ENCODE data around the gene VOPP1. TPM values are rescaled to one million over a fixed set of nuclear protein-coding genes. Genes with fewer than 3 reads are reported as not detected.

The VOPP1 gene
- total RNA-seq, 1 experiment from 2014 or later: 30.3 TPM

DNA sequence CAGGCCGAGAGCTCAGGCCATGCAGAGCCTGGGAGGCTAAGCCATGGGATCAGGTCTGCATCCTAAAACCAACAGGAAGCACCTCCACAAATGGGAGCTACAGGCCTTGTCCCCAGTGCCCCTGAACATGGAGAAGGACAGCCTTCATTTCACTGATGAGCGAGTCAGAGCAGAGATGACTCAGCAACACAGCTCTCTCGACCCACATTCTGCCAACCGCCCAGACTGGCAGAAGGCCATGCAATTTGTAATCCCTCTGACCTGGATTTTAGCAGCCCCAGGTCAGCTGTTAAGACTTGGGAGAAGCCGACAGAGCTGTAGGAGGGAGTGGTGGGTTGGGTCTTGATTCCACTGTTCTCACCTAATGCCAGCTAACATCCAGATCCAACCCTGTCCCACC, 25.5 kb downstream of the VOPP1 start:
- Histone ChIP-seq H3K9me3 (ENCODE audit: control insufficient read depth in 1 of 2, insufficient read depth in 1 of 2, low read depth in 1 of 2, low read length in 2 of 2) (no peaks in the 10 kb centered on the region), H3K4me2 (ENCODE audit: low read length) (peak overlapping the region; percentile 65), H2AFZ (ENCODE audit: low read depth, low read length, poor library complexity, severe bottlenecking) (no peak overlapping the region), H3K9me2 (ENCODE audit: insufficient read depth) (no peaks in the 10 kb centered on the region), H3K36me3 (ENCODE audit: control insufficient read depth in 1 of 2, insufficient read depth in 2 of 2, low read length in 2 of 2) (no peaks in the 10 kb centered on the region), H3K79me2 (ENCODE audit: insufficient read depth, low read length) (peaks cover 22% of the 10 kb centered on the region; the same call in 1 of the 2 replicates), H3K27ac (ENCODE audit: low read depth, low read length) (peak overlapping the region; percentile 27; the same call in 1 of the 2 replicates), H3K4me3 (replicated peaks in 1 of 2; ENCODE audit: low read depth in 1 of 2, low read length in 2 of 2) (peak overlapping the region in 1 of 2 experiments; percentile 11; a peak in 1 of 4 replicates), H3K4me1 (ENCODE audit: control insufficient read depth in 1 of 2, insufficient read depth in 2 of 2, low read length in 2 of 2) (peaks cover 29 to 42% of the 10 kb centered on the region in 2 experiments), H3K9ac (ENCODE audit: low read length) (no peak overlapping the region), H3K27me3 (ENCODE audit: insufficient read depth, low read length) (no peaks in the 10 kb centered on the region), H4K20me1 (ENCODE audit: insufficient read depth) (no peaks in the 10 kb centered on the region)
- intact Hi-C loops (cut with micrococcal nuclease): no loop called here
- ChIA-PET POLR2A (interaction anchor here (0.9 kb wide), 1 partner anchor 12 kb away, joined by 3 read pairs; no protein-coding TSS in a partner anchor), CTCF (interaction anchor here (1.6 kb wide), 1 partner anchor 52 kb away, joined by 3 read pairs; no protein-coding TSS in a partner anchor), RAD21 (ENCODE audit: low non-redundant PET in 1 of 2, low total read pairs in 2 of 2, uncharacterized antibody in 2 of 2, unreplicated experiment in 2 of 2) (no interaction called here)
- ATAC-seq (peak; percentile 83), DNase-seq (ENCODE audit: low read depth, low spot score) (peak; percentile 51)
- BruUV-seq (replicated peaks): no TSS peak
- TF ChIP-seq CBX3 (IDR thresholded peaks at IDR 0.05; ENCODE audit: low read depth): peak; percentile 72; the same call in 1 of the 2 replicates
- TF ChIP-seq FOSL1 (IDR thresholded peaks at IDR 0.05; ENCODE audit: low read depth): peak; percentile 57
- peak; percentile 64 for TF ChIP-seq JUND (IDR thresholded peaks at IDR 0.05)
- TF ChIP-seq, protein P1, sequence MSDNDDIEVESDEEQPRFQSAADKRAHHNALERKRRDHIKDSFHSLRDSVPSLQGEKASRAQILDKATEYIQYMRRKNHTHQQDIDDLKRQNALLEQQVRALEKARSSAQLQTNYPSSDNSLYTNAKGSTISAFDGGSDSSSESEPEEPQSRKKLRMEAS (IDR thresholded peaks at IDR 0.05): peak; percentile 29; the same call in 1 of the 2 replicates
- TF ChIP-seq, protein P2, sequence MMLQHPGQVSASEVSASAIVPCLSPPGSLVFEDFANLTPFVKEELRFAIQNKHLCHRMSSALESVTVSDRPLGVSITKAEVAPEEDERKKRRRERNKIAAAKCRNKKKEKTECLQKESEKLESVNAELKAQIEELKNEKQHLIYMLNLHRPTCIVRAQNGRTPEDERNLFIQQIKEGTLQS (IDR thresholded peaks at IDR 0.05): no peak
- TF ChIP-seq, protein P3, sequence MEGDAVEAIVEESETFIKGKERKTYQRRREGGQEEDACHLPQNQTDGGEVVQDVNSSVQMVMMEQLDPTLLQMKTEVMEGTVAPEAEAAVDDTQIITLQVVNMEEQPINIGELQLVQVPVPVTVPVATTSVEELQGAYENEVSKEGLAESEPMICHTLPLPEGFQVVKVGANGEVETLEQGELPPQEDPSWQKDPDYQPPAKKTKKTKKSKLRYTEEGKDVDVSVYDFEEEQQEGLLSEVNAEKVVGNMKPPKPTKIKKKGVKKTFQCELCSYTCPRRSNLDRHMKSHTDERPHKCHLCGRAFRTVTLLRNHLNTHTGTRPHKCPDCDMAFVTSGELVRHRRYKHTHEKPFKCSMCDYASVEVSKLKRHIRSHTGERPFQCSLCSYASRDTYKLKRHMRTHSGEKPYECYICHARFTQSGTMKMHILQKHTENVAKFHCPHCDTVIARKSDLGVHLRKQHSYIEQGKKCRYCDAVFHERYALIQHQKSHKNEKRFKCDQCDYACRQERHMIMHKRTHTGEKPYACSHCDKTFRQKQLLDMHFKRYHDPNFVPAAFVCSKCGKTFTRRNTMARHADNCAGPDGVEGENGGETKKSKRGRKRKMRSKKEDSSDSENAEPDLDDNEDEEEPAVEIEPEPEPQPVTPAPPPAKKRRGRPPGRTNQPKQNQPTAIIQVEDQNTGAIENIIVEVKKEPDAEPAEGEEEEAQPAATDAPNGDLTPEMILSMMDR (IDR thresholded peaks at IDR 0.05 in 2 of 3, conservative IDR thresholded peaks at IDR 0.05 in 1 of 3; ENCODE audit: borderline replicate concordance in 1 of 3, insufficient read depth in 1 of 3, low read depth in 2 of 3, low read length in 2 of 3): no peak
- TF ChIP-seq POLR2A (IDR thresholded peaks at IDR 0.05; ENCODE audit: borderline replicate concordance, extremely low read depth, insufficient read depth, insufficient read length): no peak
- no peak for TF ChIP-seq ELF1 (IDR thresholded peaks at IDR 0.05; ENCODE audit: borderline replicate concordance, low read depth)
- TF ChIP-seq ZFX (IDR thresholded peaks at IDR 0.05): no peak
- peak; percentile 50; the same call in 1 of the 2 replicates for TF ChIP-seq POLR2AphosphoS5 (IDR thresholded peaks at IDR 0.05; ENCODE audit: low read depth, low read length)
- peak; percentile 66 for TF ChIP-seq CEBPB (IDR thresholded peaks at IDR 0.05; ENCODE audit: low read depth)
- TF ChIP-seq YY1 (IDR thresholded peaks at IDR 0.05; ENCODE audit: extremely low read depth, insufficient replicate concordance, low read depth, low read length): no peak
- TF ChIP-seq EZH2phosphoT487 (IDR thresholded peaks at IDR 0.05; ENCODE audit: borderline replicate concordance): no peak
- TF ChIP-seq SP1 (IDR thresholded peaks at IDR 0.05; ENCODE audit: low read depth): peak; percentile 52; the same call in 1 of the 2 replicates
- no peak for TF ChIP-seq SRF (IDR thresholded peaks at IDR 0.05; ENCODE audit: low read depth)
- peak; percentile 51 for TF ChIP-seq TCF7L2 (IDR thresholded peaks at IDR 0.05; ENCODE audit: borderline replicate concordance, extremely low read depth, insufficient read depth, insufficient read length)
- TF ChIP-seq, protein P4, sequence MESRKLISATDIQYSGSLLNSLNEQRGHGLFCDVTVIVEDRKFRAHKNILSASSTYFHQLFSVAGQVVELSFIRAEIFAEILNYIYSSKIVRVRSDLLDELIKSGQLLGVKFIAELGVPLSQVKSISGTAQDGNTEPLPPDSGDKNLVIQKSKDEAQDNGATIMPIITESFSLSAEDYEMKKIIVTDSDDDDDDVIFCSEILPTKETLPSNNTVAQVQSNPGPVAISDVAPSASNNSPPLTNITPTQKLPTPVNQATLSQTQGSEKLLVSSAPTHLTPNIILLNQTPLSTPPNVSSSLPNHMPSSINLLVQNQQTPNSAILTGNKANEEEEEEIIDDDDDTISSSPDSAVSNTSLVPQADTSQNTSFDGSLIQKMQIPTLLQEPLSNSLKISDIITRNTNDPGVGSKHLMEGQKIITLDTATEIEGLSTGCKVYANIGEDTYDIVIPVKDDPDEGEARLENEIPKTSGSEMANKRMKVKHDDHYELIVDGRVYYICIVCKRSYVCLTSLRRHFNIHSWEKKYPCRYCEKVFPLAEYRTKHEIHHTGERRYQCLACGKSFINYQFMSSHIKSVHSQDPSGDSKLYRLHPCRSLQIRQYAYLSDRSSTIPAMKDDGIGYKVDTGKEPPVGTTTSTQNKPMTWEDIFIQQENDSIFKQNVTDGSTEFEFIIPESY (IDR thresholded peaks at IDR 0.05; ENCODE audit: extremely low read depth, insufficient replicate concordance, low read length): no peak
- no peak for TF ChIP-seq EZH2 (IDR thresholded peaks at IDR 0.05)
- no peak for TF ChIP-seq RAD21 (IDR thresholded peaks at IDR 0.05; ENCODE audit: low read depth)
- TF ChIP-seq, protein P5, sequence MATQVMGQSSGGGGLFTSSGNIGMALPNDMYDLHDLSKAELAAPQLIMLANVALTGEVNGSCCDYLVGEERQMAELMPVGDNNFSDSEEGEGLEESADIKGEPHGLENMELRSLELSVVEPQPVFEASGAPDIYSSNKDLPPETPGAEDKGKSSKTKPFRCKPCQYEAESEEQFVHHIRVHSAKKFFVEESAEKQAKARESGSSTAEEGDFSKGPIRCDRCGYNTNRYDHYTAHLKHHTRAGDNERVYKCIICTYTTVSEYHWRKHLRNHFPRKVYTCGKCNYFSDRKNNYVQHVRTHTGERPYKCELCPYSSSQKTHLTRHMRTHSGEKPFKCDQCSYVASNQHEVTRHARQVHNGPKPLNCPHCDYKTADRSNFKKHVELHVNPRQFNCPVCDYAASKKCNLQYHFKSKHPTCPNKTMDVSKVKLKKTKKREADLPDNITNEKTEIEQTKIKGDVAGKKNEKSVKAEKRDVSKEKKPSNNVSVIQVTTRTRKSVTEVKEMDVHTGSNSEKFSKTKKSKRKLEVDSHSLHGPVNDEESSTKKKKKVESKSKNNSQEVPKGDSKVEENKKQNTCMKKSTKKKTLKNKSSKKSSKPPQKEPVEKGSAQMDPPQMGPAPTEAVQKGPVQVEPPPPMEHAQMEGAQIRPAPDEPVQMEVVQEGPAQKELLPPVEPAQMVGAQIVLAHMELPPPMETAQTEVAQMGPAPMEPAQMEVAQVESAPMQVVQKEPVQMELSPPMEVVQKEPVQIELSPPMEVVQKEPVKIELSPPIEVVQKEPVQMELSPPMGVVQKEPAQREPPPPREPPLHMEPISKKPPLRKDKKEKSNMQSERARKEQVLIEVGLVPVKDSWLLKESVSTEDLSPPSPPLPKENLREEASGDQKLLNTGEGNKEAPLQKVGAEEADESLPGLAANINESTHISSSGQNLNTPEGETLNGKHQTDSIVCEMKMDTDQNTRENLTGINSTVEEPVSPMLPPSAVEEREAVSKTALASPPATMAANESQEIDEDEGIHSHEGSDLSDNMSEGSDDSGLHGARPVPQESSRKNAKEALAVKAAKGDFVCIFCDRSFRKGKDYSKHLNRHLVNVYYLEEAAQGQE (IDR thresholded peaks at IDR 0.05; ENCODE audit: low read depth): no peak
- TF ChIP-seq SIN3A (IDR thresholded peaks at IDR 0.05; ENCODE audit: low read depth): peak; percentile 47; the same call in 1 of the 2 replicates

Measured in HCT116 (cell line).